HepG2 (cell line): Measurements from ENCODE around the gene GRIK4. TPM values are rescaled to one million over a fixed set of nuclear protein-coding genes. Genes with fewer than 3 reads are reported as not detected.

Source experiments
- ATAC-seq: fragments of 200-7000 bp; cut with Tn5 transposase; 3 replicates; pipeline ENCODE4 v1.9.1; 2020; ENCODE audit warnings: mild to moderate bottlenecking, moderate library complexity
- BruUV-seq: library from RNA; stranded (reverse); fragments of 400-500 nt; replicated peaks from 2 replicates; lab custom pipeline; 2021; lab: Mats Ljungman, UMichigan
- CTCF ChIA-PET: fragments of 300-600 bp; formaldehyde crosslinking; extraction: SDS; loops from one replicate; lab custom pipeline; 2021; ENCODE audit warnings: low total read pairs, inconsistent platforms, low intra/inter-chr PET ratio; lab: Yijun Ruan, JAX
- POLR2A ChIA-PET: fragments of 350-600 bp; sonication (Branson Sonifier 250); formaldehyde crosslinking; loops from one replicate; lab custom pipeline; 2020; ENCODE audit warnings: antibody characterized with exemption, inconsistent platforms; lab: Yijun Ruan, JAX
- DNase-seq: peaks from one replicate; pipeline ENCODE4 v3.0.0-alpha.2; 2015; ENCODE audit warnings: low spot score
- FAIRE-seq: peaks from 3 replicates; lab custom pipeline; 2011; peaks lifted over from hg19 to GRCh38; lab: Jason Lieb, UNC
- H2AFZ ChIP-seq: one replicate; pipeline ENCODE4 v1.6.1; 2011; ENCODE audit warnings: low read length, inconsistent platforms
- H3K27ac ChIP-seq: fragments of 300-600 bp; 3 replicates; pipeline ENCODE4 v1.8.0; 2011; ENCODE audit warnings: mixed run types, mild to moderate bottlenecking, mixed read lengths, low read length, inconsistent platforms; ENCODE audit not compliant: insufficient read depth; ENCODE audit errors: extremely low read length
- H3K27me3 ChIP-seq, 2 experiments: fragments of 200-600 bp in 1 of 2; 2 replicates in 1 of 2; 3 replicates in 1 of 2; pipeline versions ENCODE4 v1.6.0 to v1.8.0; 2011; ENCODE audit warnings: low read length in 2 of 2, mild to moderate bottlenecking in 2 of 2, moderate library complexity in 2 of 2, inconsistent platforms in 1 of 2; ENCODE audit not compliant: insufficient read depth in 2 of 2, control insufficient read depth in 1 of 2
- H3K36me3 ChIP-seq, 2 experiments: fragments of 200-600 bp in 1 of 2; replicated peaks in 1 of 2; 2 replicates in 1 of 2; 3 replicates in 1 of 2; pipeline versions ENCODE4 v1.5.1 to v1.8.0; 2011; ENCODE audit warnings: low read length in 2 of 2, inconsistent platforms in 1 of 2; ENCODE audit not compliant: insufficient read depth in 2 of 2, control insufficient read depth in 1 of 2
- H3K4me1 ChIP-seq: 2 replicates; pipeline ENCODE4 v1.5.1; 2012; ENCODE audit warnings: low read length, inconsistent platforms; ENCODE audit not compliant: insufficient read depth
- H3K4me2 ChIP-seq: 2 replicates; pipeline ENCODE4 v1.6.0; 2011; ENCODE audit warnings: low read depth, low read length, inconsistent platforms
- H3K4me3 ChIP-seq, 3 experiments: fragments of 200-600 bp in 1 of 3; sonication (generic), shearing (Covaris generic) in 1 of 3; replicated peaks in 1 of 3; 2 replicates each; pipeline ENCODE4 v1.5.1; 2011 to 2016; ENCODE audit warnings: low read length in 3 of 3, inconsistent platforms in 2 of 3, low read depth in 2 of 3, mild to moderate bottlenecking in 2 of 3, control low read depth in 1 of 3, mixed read lengths in 1 of 3; ENCODE audit not compliant: insufficient read depth in 1 of 3
- H3K79me2 ChIP-seq: one replicate; pipeline ENCODE4 v1.6.1; 2011; ENCODE audit warnings: low read length, inconsistent platforms; ENCODE audit not compliant: insufficient read depth
- H3K9ac ChIP-seq: 2 replicates; pipeline ENCODE4 v1.6.0; 2011; ENCODE audit warnings: mild to moderate bottlenecking, low read depth, low read length, inconsistent platforms; ENCODE audit not compliant: insufficient read depth
- H3K9me3 ChIP-seq: 2 replicates; pipeline ENCODE4 v1.5.1; 2012; ENCODE audit warnings: mild to moderate bottlenecking, low read length
- H4K20me1 ChIP-seq: 2 replicates; pipeline ENCODE4 v1.6.0; 2011; ENCODE audit warnings: inconsistent platforms, mild to moderate bottlenecking, low read length, moderate library complexity; ENCODE audit not compliant: insufficient read depth
- ADNP ChIP-seq: sonication (generic); formaldehyde crosslinking; IDR thresholded peaks from 2 replicates; pipeline ENCODE4 v1.4.0; 2020; ENCODE audit warnings: missing genetic modification reagents
- CBX1 ChIP-seq: IDR thresholded peaks from one replicate; pipeline ENCODE4 v1.6.1; 2016; ENCODE audit warnings: antibody characterized with exemption, low read depth
- ELF1 ChIP-seq: sonication (generic); formaldehyde crosslinking; IDR thresholded peaks from 2 replicates; pipeline ENCODE4 v1.4.0; 2020; ENCODE audit warnings: missing genetic modification reagents
- HBP1 ChIP-seq: IDR thresholded peaks from 2 replicates; pipeline ENCODE4 v1.6.1; 2016; ENCODE audit warnings: low read depth, control low read depth
- HCFC1 ChIP-seq: fragments of 150-350 bp; IDR thresholded peaks from 2 replicates; pipeline ENCODE4 v1.6.1; 2014; ENCODE audit warnings: low read depth, low read length
- NR2F2 ChIP-seq: IDR thresholded peaks from 2 replicates; pipeline ENCODE4 v1.6.1; 2012; ENCODE audit warnings: low read depth, inconsistent platforms, borderline replicate concordance
- POLR2G ChIP-seq: fragments of 200-400 bp; formaldehyde crosslinking; IDR thresholded peaks from 2 replicates; pipeline ENCODE4 v1.6.1; 2018; ENCODE audit warnings: mild to moderate bottlenecking, low read depth, low read length, moderate library complexity
- PPARG ChIP-seq: conservative IDR thresholded peaks from 2 replicates; pipeline ENCODE4 v1.6.1; 2016; ENCODE audit warnings: missing biosample characterization, missing genetic modification reagents
- SNRNP70 ChIP-seq: fragments of 200-400 bp; formaldehyde crosslinking; IDR thresholded peaks from 2 replicates; pipeline ENCODE4 v1.6.1; 2017; ENCODE audit warnings: mild to moderate bottlenecking, low read depth, low read length, moderate library complexity
- SP4 ChIP-seq: sonication (generic); formaldehyde crosslinking; IDR thresholded peaks from 2 replicates; pipeline ENCODE4 v1.8.1; 2023; ENCODE audit warnings: mild to moderate bottlenecking, missing genetic modification reagents
- ZBTB20 ChIP-seq: sonication (generic); formaldehyde crosslinking; IDR thresholded peaks from 2 replicates; pipeline ENCODE4 v1.8.1; 2023; ENCODE audit warnings: missing genetic modification reagents, low read depth, mild to moderate bottlenecking, borderline replicate concordance
- ZMAT3 ChIP-seq: sonication (generic); formaldehyde crosslinking; conservative IDR thresholded peaks from 2 replicates; pipeline ENCODE4 v1.7.0; 2021; ENCODE audit warnings: missing genetic modification reagents
- ZNF207 ChIP-seq: fragments of 450-650 bp; IDR thresholded peaks from 2 replicates; pipeline ENCODE4 v1.6.1; 2016; ENCODE audit warnings: antibody characterized with exemption, borderline replicate concordance
- ZNF430 ChIP-seq: sonication (generic); formaldehyde crosslinking; IDR thresholded peaks from 2 replicates; pipeline ENCODE4 v1.9.0; 2021; ENCODE audit warnings: mild to moderate bottlenecking, missing genetic modification reagents
- ZNF580 ChIP-seq: IDR thresholded peaks from 2 replicates; pipeline ENCODE4 v1.6.1; 2016; ENCODE audit warnings: low read depth, borderline replicate concordance
- ZNF652 ChIP-seq: IDR thresholded peaks from 2 replicates; pipeline ENCODE4 v1.6.1; 2016; ENCODE audit warnings: low read depth, borderline replicate concordance
- WGBS: methylation state at CpG from one replicate; pipeline ENCODE4 v1.1.6; 2017; ENCODE audit warnings: low lambda C conversion rate; 5-methylcytosine and 5-hydroxymethylcytosine counted together
- in situ Hi-C: cut with HindIII; loops from 2 replicates; pipeline ENCODE4 v1.10.0; 2017; ENCODE audit warnings: low pct_unique_long_range_greater_than_20kb; ENCODE audit not compliant: extremely low pct_ligation_motif_present
- intact Hi-C: fragments of 100-400 bp; cut with micrococcal nuclease; formaldehyde crosslinking; loops from one replicate; pipeline ENCODE4 v1.10.0; 2022; ENCODE audit not compliant: unreplicated experiment
- polyA plus RNA-seq, 8 experiments: library from polyadenylated mRNA; depleted of rRNA in 3 of 8; stranded (reverse) in 7 of 8; unstranded in 1 of 8; fragments of >200 nt; fragmentation: Illumina TruSeq in 4 of 8; extraction: Trizol in 4 of 8; gene quantifications; 2 replicates each; pipeline versions ENCODE4 v1.2.1 to v1.2.3, GENCODE V29; 2011 to 2016; ENCODE audit warnings: low read depth in 4 of 8, missing spikeins in 1 of 8, mixed read lengths in 1 of 8; ENCODE audit not compliant: insufficient read depth in 1 of 8
- total RNA-seq, 5 experiments: library from RNA; depleted of rRNA; stranded (reverse); fragments of >200 nt; fragmentation: Illumina TruSeq; extraction: Trizol; gene quantifications; 2 replicates each; pipeline ENCODE4 v1.2.3, GENCODE V29; 2016; ENCODE audit warnings: low read depth in 1 of 5

The GRIK4 gene
- total and polyA plus RNA-seq, 2 of the 13 experiments (the other 11 are each of a cell fraction or from before 2014, with no cell fraction given): 0.04 to 0.07 TPM

GRCh38 chr11:120759046-120759445 lies 247.5 kb downstream of the GRIK4 start:
- no peaks in the 10 kb centered on the region for H4K20me1 ChIP-seq
- no peak overlapping the region for H2AFZ ChIP-seq
- no peaks in the 10 kb centered on the region for H3K36me3 ChIP-seq
- no peaks in the 10 kb centered on the region for H3K27me3 ChIP-seq
- no peaks in the 10 kb centered on the region for H3K79me2 ChIP-seq
- DNase-seq: no peak
- no peak overlapping the region for H3K4me2 ChIP-seq
- intact Hi-C loops: loop anchor here (5.0 to 10.0 kb wide), 2 partner anchors 176 to 193 kb away; no protein-coding TSS in a partner anchor
- H3K4me1 ChIP-seq: no peaks in the 10 kb centered on the region
- H3K9ac ChIP-seq: no peak overlapping the region
- H3K4me3 ChIP-seq: no peak overlapping the region
- CTCF ChIA-PET: no interaction called here
- in situ Hi-C loops: no loop called here
- POLR2A ChIA-PET: no interaction called here
- BruUV-seq: no TSS peak
- H3K9me3 ChIP-seq: no peaks in the 10 kb centered on the region
- TF ChIP-seq NR2F2 (no peak), ZNF430 (CRISPR knock-in tag) (no peak), HBP1 (CRISPR knock-in tag) (no peak), PPARG (CRISPR knock-in tag) (no peak), ELF1 (CRISPR knock-in tag) (no peak), POLR2G (no peak), ADNP (CRISPR knock-in tag) (no peak), ZNF580 (CRISPR knock-in tag) (no peak), SP4 (CRISPR knock-in tag) (no peak), SNRNP70 (no peak), ZBTB20 (CRISPR knock-in tag) (no peak), ZMAT3 (CRISPR knock-in tag) (no peak), ZNF207 (no peak), CBX1 (no peak), ZNF652 (CRISPR knock-in tag) (no peak), HCFC1 (no peak)
- TF ChIP-seq, all 625 proteins: peak for 0
- 24% methylated on average over 2 of the region's 2 CpGs for WGBS
- FAIRE-seq (no peak), ATAC-seq (no peak)
- H3K27ac ChIP-seq: no peak overlapping the region
